H4 (cell line): Measurements from ENCODE around the gene MED9. TPM values are rescaled to one million over a fixed set of nuclear protein-coding genes. Genes with fewer than 3 reads are reported as not detected.
A peak's percentile ranks its signal among the peaks of the same experiment; 100 is the strongest.
"Not testable (repeated sequence)": the region's sequence is repeated elsewhere in the genome, so short reads cannot be mapped to it uniquely, and the experiment has no call there.

Source experiments
- DNase-seq: peaks from one replicate; pipeline ENCODE4 v3.0.0-alpha.2; 2015; ENCODE audit warnings: low spot score
- total RNA-seq: library from RNA; depleted of rRNA; stranded (reverse); fragments of >200 nt; shearing (Covaris generic); gene quantifications from 2 replicates; pipeline ENCODE4 v1.2.3, GENCODE V29; 2014; rRNA removed

The MED9 gene
- total RNA-seq = 11.9 and 17.5 TPM in 2 replicates

- peak; percentile 86 for DNase-seq
These were observed at the start of gene MED9 for GRCh38 chr17:17476865-17477467. TSS of gene MED9 (plus strand) at chr17:17477000. CDS start at chr17:17477042, 42 bp downstream.

GRCh38 chr17:17429222-17429621 lies 47.6 kb upstream of the MED9 start:
- no peak for DNase-seq

GRCh38 chr17:17430924-17431323 lies 45.9 kb upstream of the MED9 start:
- DNase-seq = not testable (repeated sequence)

GRCh38 chr17:17431605-17432004 lies 45.2 kb upstream of the MED9 start:
- no peak for DNase-seq

- DNase-seq = no peak
These were observed 43.6 kb upstream of the MED9 start for GRCh38 chr17:17433000-17433703.

- no peak for DNase-seq
These were observed 42.3 kb upstream of the MED9 start for GRCh38 chr17:17434477-17434876.

- DNase-seq = peak; percentile 30
These were observed 41.5 kb upstream of the MED9 start for GRCh38 chr17:17435323-17435722.

GRCh38 chr17:17437461-17437860 lies 39.3 kb upstream of the MED9 start:
- no peak for DNase-seq

GRCh38 chr17:17437893-17438292 lies 38.9 kb upstream of the MED9 start:
- DNase-seq = no peak

GRCh38 chr17:17440010-17440843 lies 36.6 kb upstream of the MED9 start:
- peak; percentile 73 for DNase-seq

- DNase-seq = no peak
These were observed 35.7 kb upstream of the MED9 start for GRCh38 chr17:17440938-17441675.

- no peak for DNase-seq
These were observed 33.6 kb upstream of the MED9 start for GRCh38 chr17:17443173-17443572.

- DNase-seq = no peak
These were observed 31.4 kb upstream of the MED9 start for GRCh38 chr17:17445296-17445924.

GRCh38 chr17:17445925-17446665 lies 30.7 kb upstream of the MED9 start:
- peak; percentile 97 for DNase-seq

GRCh38 chr17:17446666-17447155 lies 30.1 kb upstream of the MED9 start:
- no peak for DNase-seq

GRCh38 chr17:17447264-17447663 lies 29.5 kb upstream of the MED9 start:
- no peak for DNase-seq

GRCh38 chr17:17448076-17448475 lies 28.7 kb upstream of the MED9 start:
- no peak for DNase-seq

- no peak for DNase-seq
These were observed 28.1 kb upstream of the MED9 start for GRCh38 chr17:17448723-17449122.

- DNase-seq = no peak
These were observed 23.7 kb upstream of the MED9 start for GRCh38 chr17:17453088-17453487.

GRCh38 chr17:17454276-17454675 lies 22.5 kb upstream of the MED9 start:
- DNase-seq = no peak
